Parathyroid adenoma (tissue), 2 donors: ENCODE results near the gene SNTG2.
"Not testable (repeated sequence)": the region's sequence is repeated elsewhere in the genome, so short reads cannot be mapped to it uniquely, and the experiment has no call there.

Source experiments
- H2AFZ ChIP-seq: fragments of 300-600 bp; sonication (generic); one replicate; pipeline ENCODE4 v1.7.0; 2017; ENCODE audit warnings: antibody characterized with exemption, mild to moderate bottlenecking
- H3K27ac ChIP-seq: fragments of 300-600 bp; sonication (generic); one replicate; pipeline ENCODE4 v1.7.0; 2017
- H3K27me3 ChIP-seq: fragments of 300-600 bp; sonication (generic); one replicate; pipeline ENCODE4 v1.7.0; 2017; ENCODE audit warnings: low read length; ENCODE audit not compliant: control insufficient read depth, insufficient read depth
- H3K36me3 ChIP-seq: fragments of 300-600 bp; sonication (generic); one replicate; pipeline ENCODE4 v1.7.0; 2017; ENCODE audit warnings: low read length; ENCODE audit not compliant: control insufficient read depth, insufficient read depth
- H3K4me1 ChIP-seq: fragments of 300-600 bp; sonication (generic); one replicate; pipeline ENCODE4 v1.7.0; 2017; ENCODE audit warnings: control low read depth
- H3K4me2 ChIP-seq: fragments of 300-600 bp; sonication (generic); one replicate; pipeline ENCODE4 v1.7.0; 2017; ENCODE audit warnings: low read length
- H3K4me3 ChIP-seq: fragments of 300-600 bp; sonication (generic); one replicate; pipeline ENCODE4 v1.7.0; 2017; ENCODE audit warnings: low read depth, low read length
- H3K79me2 ChIP-seq: fragments of 300-600 bp; sonication (generic); one replicate; pipeline ENCODE4 v1.7.0; 2017; ENCODE audit warnings: control low read depth
- H3K9ac ChIP-seq: fragments of 300-600 bp; sonication (generic); one replicate; pipeline ENCODE4 v1.7.0; 2017; ENCODE audit warnings: mild to moderate bottlenecking
- H3K9me3 ChIP-seq: fragments of 300-600 bp; sonication (generic); one replicate; pipeline ENCODE4 v1.7.0; 2017; ENCODE audit warnings: low read length; ENCODE audit not compliant: control insufficient read depth
- CTCF ChIP-seq: fragments of 300-600 bp; sonication (generic); IDR thresholded peaks from one replicate; pipeline ENCODE4 v1.7.0; 2017; ENCODE audit warnings: antibody characterized with exemption, mild to moderate bottlenecking
- donor health status: primary hyperparathyroidism.

SNTG2 gene

GRCh38 chr2:1097101-1097500 lies 146.5 kb downstream of the SNTG2 start:
- no peaks in the 10 kb centered on the region for H3K79me2 ChIP-seq
- H3K9me3 ChIP-seq = no peaks in the 10 kb centered on the region
- H2AFZ ChIP-seq = no peak overlapping the region
- no peaks in the 10 kb centered on the region for H3K4me1 ChIP-seq
- no peak overlapping the region for H3K4me3 ChIP-seq
- H3K27ac ChIP-seq = no peak overlapping the region
- no peaks in the 10 kb centered on the region for H3K27me3 ChIP-seq
- no peak overlapping the region for H3K9ac ChIP-seq
- TF ChIP-seq CTCF = no peak
- H3K4me2 ChIP-seq = no peak overlapping the region
- no peaks in the 10 kb centered on the region for H3K36me3 ChIP-seq

GRCh38 chr2:1099418-1099817 lies 148.8 kb downstream of the SNTG2 start:
- no peak overlapping the region for H3K4me2 ChIP-seq
- no peak overlapping the region for H3K27ac ChIP-seq
- H3K9ac ChIP-seq = no peak overlapping the region
- H3K27me3 ChIP-seq = no peaks in the 10 kb centered on the region
- H3K9me3 ChIP-seq = no peaks in the 10 kb centered on the region
- no peak overlapping the region for H2AFZ ChIP-seq
- no peaks in the 10 kb centered on the region for H3K4me1 ChIP-seq
- TF ChIP-seq CTCF = no peak
- no peaks in the 10 kb centered on the region for H3K36me3 ChIP-seq
- no peak overlapping the region for H3K4me3 ChIP-seq
- no peaks in the 10 kb centered on the region for H3K79me2 ChIP-seq

GRCh38 chr2:1101011-1101782 lies 150.5 kb downstream of the SNTG2 start:
- H3K27me3 ChIP-seq = no peaks in the 10 kb centered on the region
- H3K4me1 ChIP-seq = no peaks in the 10 kb centered on the region
- H3K9ac ChIP-seq = no peak overlapping the region
- H3K79me2 ChIP-seq = no peaks in the 10 kb centered on the region
- no peak overlapping the region for H3K4me3 ChIP-seq
- H2AFZ ChIP-seq = no peak overlapping the region
- no peak overlapping the region for H3K27ac ChIP-seq
- TF ChIP-seq CTCF = no peak
- no peak overlapping the region for H3K4me2 ChIP-seq
- H3K9me3 ChIP-seq = no peaks in the 10 kb centered on the region
- no peaks in the 10 kb centered on the region for H3K36me3 ChIP-seq

DNA sequence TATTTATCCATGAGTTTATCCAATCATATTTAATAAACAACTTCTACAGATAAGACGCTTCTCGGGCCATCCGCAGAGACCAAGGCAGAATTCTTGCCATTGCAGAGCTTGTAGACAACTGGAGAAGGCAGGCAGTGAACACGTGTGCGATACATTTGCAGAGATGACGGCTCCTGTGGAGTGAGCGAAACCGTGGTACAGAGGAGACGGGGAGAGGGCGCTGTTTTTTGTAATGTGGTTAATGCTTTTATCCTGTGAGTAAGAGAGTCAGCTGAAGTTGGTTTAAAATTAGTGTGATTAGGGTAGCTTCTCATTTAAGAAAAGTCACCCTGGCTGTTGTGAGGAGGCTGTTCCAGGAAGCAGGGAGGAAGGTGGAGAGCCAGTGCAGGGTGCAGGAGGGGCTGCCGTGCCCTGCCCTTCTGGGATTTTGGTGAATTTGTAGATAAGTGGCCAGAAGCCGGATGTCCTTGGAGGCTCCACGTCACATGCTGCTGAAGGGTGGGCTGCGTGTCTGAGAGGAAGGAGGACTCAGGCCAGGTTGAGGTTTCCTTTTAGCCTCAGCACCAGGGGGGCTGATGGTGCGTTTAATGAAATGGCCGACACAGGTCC lies 151.4 kb downstream of the SNTG2 start:
- no peaks in the 10 kb centered on the region for H3K27me3 ChIP-seq
- no peak overlapping the region for H2AFZ ChIP-seq
- no peak overlapping the region for H3K4me2 ChIP-seq
- H3K4me1 ChIP-seq = no peaks in the 10 kb centered on the region
- TF ChIP-seq CTCF = no peak
- no peaks in the 10 kb centered on the region for H3K36me3 ChIP-seq
- H3K79me2 ChIP-seq = no peaks in the 10 kb centered on the region
- H3K4me3 ChIP-seq = no peak overlapping the region
- H3K9me3 ChIP-seq = no peaks in the 10 kb centered on the region
- H3K27ac ChIP-seq = no peak overlapping the region
- no peak overlapping the region for H3K9ac ChIP-seq

DNA sequence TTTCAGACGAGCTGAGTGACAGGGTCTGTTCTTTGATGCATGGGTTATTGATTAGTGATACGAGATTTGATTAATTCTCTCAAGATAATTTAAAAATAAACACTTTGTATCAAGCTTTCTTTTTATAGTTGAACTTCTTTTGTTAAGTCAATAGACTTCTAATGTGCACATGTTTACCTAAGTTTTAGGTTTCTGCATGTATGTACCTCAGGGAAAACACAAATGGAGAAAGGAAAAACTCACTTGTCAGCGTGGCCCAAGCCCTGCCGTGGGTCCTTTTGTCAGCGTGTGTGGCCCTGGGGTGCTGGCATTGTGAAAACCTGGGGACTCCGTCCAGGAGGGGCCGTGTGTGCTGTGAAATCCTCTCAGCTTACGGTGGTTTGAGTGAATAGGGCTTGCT lies 153.7 kb downstream of the SNTG2 start:
- H2AFZ ChIP-seq = no peak overlapping the region
- H3K9ac ChIP-seq = no peak overlapping the region
- no peak overlapping the region for H3K27ac ChIP-seq
- no peaks in the 10 kb centered on the region for H3K27me3 ChIP-seq
- no peak overlapping the region for H3K4me3 ChIP-seq
- no peaks in the 10 kb centered on the region for H3K36me3 ChIP-seq
- no peak for TF ChIP-seq CTCF
- no peak overlapping the region for H3K4me2 ChIP-seq
- no peaks in the 10 kb centered on the region for H3K9me3 ChIP-seq
- no peaks in the 10 kb centered on the region for H3K4me1 ChIP-seq
- H3K79me2 ChIP-seq = no peaks in the 10 kb centered on the region

DNA sequence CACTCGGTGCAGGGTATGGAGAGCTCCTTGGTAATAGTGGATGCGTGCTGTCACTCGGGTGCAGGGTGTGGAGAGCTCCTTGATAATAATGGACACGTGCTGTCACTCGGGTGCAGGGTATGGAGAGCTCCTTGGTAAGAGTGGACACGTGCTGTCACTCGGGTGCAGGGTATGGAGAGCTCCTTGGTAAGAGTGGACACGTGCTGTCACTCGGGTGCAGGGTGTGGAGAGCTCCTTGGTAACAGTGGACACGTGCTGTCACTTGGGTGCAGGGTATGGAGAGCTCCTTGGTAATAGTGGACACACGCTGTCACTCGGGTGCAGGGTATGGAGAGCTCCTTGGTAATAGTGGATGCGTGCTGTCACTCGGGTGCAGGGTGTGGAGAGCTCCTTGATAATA lies 155.7 kb downstream of the SNTG2 start:
- not testable (repeated sequence) for H3K4me2 ChIP-seq, H3K4me1 ChIP-seq, H3K9me3 ChIP-seq, H3K27me3 ChIP-seq, H2AFZ ChIP-seq, H3K27ac ChIP-seq, H3K79me2 ChIP-seq, H3K36me3 ChIP-seq, H3K4me3 ChIP-seq, H3K9ac ChIP-seq
